ENCODE data around the gene FKBP1C.
"Not testable (repeated sequence)": the region's sequence is repeated elsewhere in the genome, so short reads cannot be mapped to it uniquely, and the experiment has no call there.

Gene FKBP1C

GRCh38 chr6:63211343-63211742, at the start of gene FKBP1C:
Gene FKBP1C (plus strand): TSS chr6:63211469.
- not testable (repeated sequence) for H3K27me3 ChIP-seq (ENCODE audit: control insufficient read depth, insufficient read depth, low read length); H3K79me2 ChIP-seq; H3K9ac ChIP-seq; H3K4me1 ChIP-seq; H3K36me3 ChIP-seq (ENCODE audit: control insufficient read depth, insufficient read depth, low read length); H3K9me3 ChIP-seq (ENCODE audit: control insufficient read depth, low read length); H3K4me2 ChIP-seq (ENCODE audit: low read length); H3K27ac ChIP-seq; H3K4me3 ChIP-seq (ENCODE audit: low read depth, low read length); H2AFZ ChIP-seq

- not testable (repeated sequence) for H2AFZ ChIP-seq; H3K4me2 ChIP-seq (ENCODE audit: low read length); H3K9me3 ChIP-seq (ENCODE audit: control insufficient read depth, low read length); H3K79me2 ChIP-seq; H3K4me1 ChIP-seq; H3K9ac ChIP-seq; H3K4me3 ChIP-seq (ENCODE audit: low read depth, low read length); H3K27me3 ChIP-seq (ENCODE audit: control insufficient read depth, insufficient read depth, low read length); H3K36me3 ChIP-seq (ENCODE audit: control insufficient read depth, insufficient read depth, low read length); H3K27ac ChIP-seq
Measured at GRCh38 chr6:63164047-63164803, 47.0 kb upstream of the FKBP1C start.

GRCh38 chr6:63174173-63174572, 37.1 kb upstream of the FKBP1C start:
- Histone ChIP-seq H3K9me3 (ENCODE audit: control insufficient read depth, low read length) (no peaks in the 10 kb centered on the region), H2AFZ (no peak overlapping the region), H3K36me3 (ENCODE audit: control insufficient read depth, insufficient read depth, low read length) (no peaks in the 10 kb centered on the region), H3K27ac (no peak overlapping the region), H3K4me2 (ENCODE audit: low read length) (no peak overlapping the region), H3K27me3 (ENCODE audit: control insufficient read depth, insufficient read depth, low read length) (no peaks in the 10 kb centered on the region), H3K4me1 (no peaks in the 10 kb centered on the region), H3K79me2 (no peaks in the 10 kb centered on the region), H3K4me3 (ENCODE audit: low read depth, low read length) (no peak overlapping the region), H3K9ac (no peak overlapping the region)
- TF ChIP-seq CTCF (IDR thresholded peaks at IDR 0.05): no peak

GRCh38 chr6:63176181-63176580, 35.1 kb upstream of the FKBP1C start:
- Histone ChIP-seq H3K4me2 (ENCODE audit: low read length) (no peak overlapping the region), H3K79me2 (no peaks in the 10 kb centered on the region), H3K27me3 (ENCODE audit: control insufficient read depth, insufficient read depth, low read length) (no peaks in the 10 kb centered on the region), H3K27ac (no peak overlapping the region), H3K9ac (no peak overlapping the region), H3K36me3 (ENCODE audit: control insufficient read depth, insufficient read depth, low read length) (no peaks in the 10 kb centered on the region), H2AFZ (no peak overlapping the region), H3K9me3 (ENCODE audit: control insufficient read depth, low read length) (no peaks in the 10 kb centered on the region), H3K4me1 (no peaks in the 10 kb centered on the region), H3K4me3 (ENCODE audit: low read depth, low read length) (no peak overlapping the region)
- no peak for TF ChIP-seq CTCF (IDR thresholded peaks at IDR 0.05)

GRCh38 chr6:63180367-63180766, 30.9 kb upstream of the FKBP1C start:
- Histone ChIP-seq H3K27me3 (ENCODE audit: control insufficient read depth, insufficient read depth, low read length) (no peaks in the 10 kb centered on the region), H3K4me3 (ENCODE audit: low read depth, low read length) (no peak overlapping the region), H3K36me3 (ENCODE audit: control insufficient read depth, insufficient read depth, low read length) (no peaks in the 10 kb centered on the region), H3K4me2 (ENCODE audit: low read length) (no peak overlapping the region), H3K4me1 (no peaks in the 10 kb centered on the region), H3K79me2 (no peaks in the 10 kb centered on the region), H3K9ac (no peak overlapping the region), H3K27ac (no peak overlapping the region), H2AFZ (no peak overlapping the region), H3K9me3 (ENCODE audit: control insufficient read depth, low read length) (no peaks in the 10 kb centered on the region)
- TF ChIP-seq CTCF (IDR thresholded peaks at IDR 0.05): no peak

GRCh38 chr6:63186970-63187369, 24.3 kb upstream of the FKBP1C start:
- H3K4me1 ChIP-seq: no peaks in the 10 kb centered on the region
- no peak overlapping the region for H3K27ac ChIP-seq
- TF ChIP-seq CTCF (IDR thresholded peaks at IDR 0.05): no peak
- H3K36me3 ChIP-seq (ENCODE audit: control insufficient read depth, insufficient read depth, low read length): no peaks in the 10 kb centered on the region
- H3K9me3 ChIP-seq (ENCODE audit: control insufficient read depth, low read length): no peaks in the 10 kb centered on the region
- no peak overlapping the region for H2AFZ ChIP-seq
- no peak overlapping the region for H3K4me3 ChIP-seq (ENCODE audit: low read depth, low read length)
- no peaks in the 10 kb centered on the region for H3K27me3 ChIP-seq (ENCODE audit: control insufficient read depth, insufficient read depth, low read length)
- H3K9ac ChIP-seq: no peak overlapping the region
- no peak overlapping the region for H3K4me2 ChIP-seq (ENCODE audit: low read length)
- H3K79me2 ChIP-seq: no peaks in the 10 kb centered on the region
